AG04449 (cell line): ENCODE measurements around the gene C11orf24.

Experiments
- CTCF ChIA-PET: fragments of 350-600 bp; formaldehyde crosslinking; extraction: SDS; loops from one replicate; lab custom pipeline; 2021; ENCODE audit warnings: antibody characterized with exemption; lab: Yijun Ruan, JAX
- POLR2A ChIA-PET: fragments of 400-600, 350-600 bp; formaldehyde crosslinking; extraction: SDS; loops from one replicate; lab custom pipeline; 2020; ENCODE audit warnings: antibody characterized with exemption, inconsistent platforms; lab: Yijun Ruan, JAX
- DNase-seq: peaks from one replicate; pipeline ENCODE4 v3.0.0-alpha.2; 2010; ENCODE audit warnings: low read depth, low spot score
- H3K4me3 ChIP-seq: 2 replicates; pipeline ENCODE4 v1.5.1; 2011; ENCODE audit warnings: low read depth, mild to moderate bottlenecking, control low read depth, low read length
- CTCF ChIP-seq: IDR thresholded peaks from one replicate; pipeline ENCODE4 v1.5.1; 2011; ENCODE audit warnings: mild to moderate bottlenecking, moderate library complexity, low read length, control low read depth, inconsistent platforms; ENCODE audit not compliant: insufficient read depth; ENCODE audit errors: missing control alignments

Gene C11orf24

DNA sequence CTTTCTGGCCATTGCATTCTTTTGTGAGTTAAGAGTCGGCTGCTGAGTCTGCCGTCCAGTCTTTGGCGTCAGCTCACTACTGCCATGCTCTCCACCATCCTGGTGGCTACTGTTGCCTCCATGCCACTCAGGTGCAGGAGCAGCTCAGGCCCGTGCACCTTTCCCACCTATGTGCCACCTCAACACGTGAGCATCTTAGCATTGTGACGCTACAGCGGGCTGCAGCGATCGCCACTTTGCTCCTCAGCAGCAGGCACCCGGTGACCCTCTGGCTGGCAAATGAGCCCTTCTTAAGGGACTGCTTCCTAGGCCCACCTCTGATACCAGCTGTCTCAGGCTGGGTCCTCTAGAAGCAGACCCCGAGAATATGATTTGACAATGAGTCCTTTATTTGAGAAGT lies 47.2 kb downstream of the C11orf24 start:
- ChIA-PET CTCF (no interaction called here), POLR2A (no interaction called here)
- TF ChIP-seq CTCF: no peak
- H3K4me3 ChIP-seq: no peak overlapping the region
- DNase-seq: no peak

DNA sequence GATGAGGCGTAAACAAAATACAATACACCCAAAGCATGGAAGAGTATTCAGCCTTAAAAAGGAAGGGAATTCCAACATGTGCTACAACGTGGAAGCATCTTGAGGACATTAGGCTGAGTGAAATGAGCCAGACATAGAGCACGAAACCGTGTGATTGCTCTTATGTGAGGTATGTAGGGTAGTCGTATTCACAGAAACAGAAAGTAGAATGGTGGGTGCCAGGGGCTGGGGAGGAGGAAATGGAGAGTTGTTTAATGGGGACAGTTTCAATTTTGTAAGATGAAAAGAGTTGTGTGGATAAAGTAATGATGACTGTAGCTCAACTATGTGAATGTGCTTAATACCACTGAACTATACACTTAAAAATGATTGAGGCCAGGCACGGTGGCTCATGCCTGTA lies 48.5 kb downstream of the C11orf24 start:
- no peak for TF ChIP-seq CTCF
- H3K4me3 ChIP-seq: no peak overlapping the region
- ChIA-PET POLR2A (no interaction called here), CTCF (no interaction called here)
- no peak for DNase-seq

DNA sequence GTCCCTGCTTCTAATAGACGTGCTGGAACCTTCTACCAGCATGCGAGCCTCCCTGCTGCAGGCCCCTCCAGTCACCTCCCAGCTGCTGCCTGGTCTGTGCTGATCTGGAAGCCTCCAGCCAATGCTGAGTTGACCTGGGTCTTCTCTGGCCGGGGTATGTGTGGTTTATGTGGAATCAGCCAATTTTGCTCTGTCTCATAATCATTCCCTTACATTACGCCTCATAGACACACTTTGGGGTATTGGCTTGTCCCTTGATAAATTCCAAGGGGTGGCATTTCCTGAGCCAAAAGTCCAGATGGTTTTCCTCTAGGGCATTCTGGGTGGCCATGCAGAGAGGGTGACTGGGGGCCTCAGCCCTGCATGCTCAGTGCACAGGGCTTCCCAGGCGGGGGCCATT lies 50.4 kb downstream of the C11orf24 start:
- ChIA-PET POLR2A (no interaction called here), CTCF (no interaction called here)
- DNase-seq: no peak
- no peak for TF ChIP-seq CTCF
- H3K4me3 ChIP-seq: no peak overlapping the region

- ChIA-PET CTCF (interaction anchor here (0.8 to 3.7 kb wide), 6 partner anchors 8 to 80 kb away, joined by 3 to 14 read pairs (median 3); no protein-coding TSS in a partner anchor), POLR2A (interaction anchor here (1.3 kb wide), 1 partner anchor 55 kb away, joined by 3 read pairs; the partner anchor contains the start of gene C11orf24)
- H3K4me3 ChIP-seq: no peak overlapping the region
- DNase-seq: no peak
- no peak for TF ChIP-seq CTCF
Observed at GRCh38 chr11:68216171-68216938, 55.4 kb downstream of the C11orf24 start.

- DNase-seq: no peak
- ChIA-PET POLR2A (interaction anchor here (1.0 to 1.3 kb wide), 2 partner anchors 18 to 56 kb away, joined by 3 read pairs; partner anchors contain the start of gene C11orf24), CTCF (interaction anchor here (3.7 kb wide), 1 partner anchor 81 kb away, joined by 14 read pairs; no protein-coding TSS in a partner anchor)
- no peak for TF ChIP-seq CTCF
- H3K4me3 ChIP-seq: no peak overlapping the region
Observed at GRCh38 chr11:68215524-68216170, 56.1 kb downstream of the C11orf24 start.

GRCh38 chr11:68215087-68215445 lies 56.7 kb downstream of the C11orf24 start:
- no peak for DNase-seq
- H3K4me3 ChIP-seq: no peak overlapping the region
- ChIA-PET POLR2A (interaction anchor here (1.0 to 1.4 kb wide), 3 partner anchors 18 to 57 kb away, joined by 3 to 6 read pairs (median 3); partner anchors contain the start of gene C11orf24), CTCF (no interaction called here)
- no peak for TF ChIP-seq CTCF
